ENCODE measurements around the gene CLPTM1L.

- TF ChIP-seq STAG1 (CRISPR knock-in tag; IDR thresholded peaks at IDR 0.05; ENCODE audit: borderline replicate concordance), result no peak
- TF ChIP-seq ZBTB1 (CRISPR knock-in tag; IDR thresholded peaks at IDR 0.05; ENCODE audit: borderline replicate concordance, low read depth), result no peak
- TF ChIP-seq CTCF (IDR thresholded peaks at IDR 0.05 in 2 of 3, conservative IDR thresholded peaks at IDR 0.05 in 1 of 3; ENCODE audit: insufficient read depth in 2 of 3, low read depth in 1 of 3, low read length in 3 of 3), result 0 out of 6 replicates have a peak, but pooled peaks of 2 of the 3 experiments have one; percentile 2 to 13
- no peak for TF ChIP-seq CHD2 (IDR thresholded peaks at IDR 0.05; ENCODE audit: low read depth, low read length)
- TF ChIP-seq MLLT1 (IDR thresholded peaks at IDR 0.05), result no peak
- TF ChIP-seq EZH2 (IDR thresholded peaks at IDR 0.05; ENCODE audit: borderline replicate concordance, low read depth, low read length), result no peak
- TF ChIP-seq ZNF174 (CRISPR knock-in tag; IDR thresholded peaks at IDR 0.05), result no peak
- no peak for TF ChIP-seq MAFK (IDR thresholded peaks at IDR 0.05; ENCODE audit: low read length)
- no peak for TF ChIP-seq ZKSCAN8 (CRISPR knock-in tag; IDR thresholded peaks at IDR 0.05)
- TF ChIP-seq ZNF551 (CRISPR knock-in tag; IDR thresholded peaks at IDR 0.05), result no peak
- TF ChIP-seq FIP1L1 (IDR thresholded peaks at IDR 0.05; ENCODE audit: low read depth, low read length, poor library complexity, severe bottlenecking), result no peak
- TF ChIP-seq HDAC1 (IDR thresholded peaks at IDR 0.05), result no peak
- TF ChIP-seq ZBTB33 (CRISPR knock-in tag; IDR thresholded peaks at IDR 0.05), result no peak
Observed at GRCh38 chr5:1292139-1292538, 52.8 kb downstream of the CLPTM1L start.

Measured in K562 (cell line).